Muscle of back (tissue), 11 donors: Measurements from ENCODE around the gene CD300C. TPM values are rescaled to one million over a fixed set of nuclear protein-coding genes. Genes with fewer than 3 reads are reported as not detected.
"Not testable (repeated sequence)": the region's sequence is repeated elsewhere in the genome, so short reads cannot be mapped to it uniquely, and the experiment has no call there.

Source experiments
- DNase-seq, 3 donors: peaks; one replicate each; pipeline versions ENCODE4 v3.0.0 to v3.0.0-alpha.2; 2013
- polyA plus RNA-seq, 10 donors: library from polyadenylated mRNA; unstranded; fragments of 120-200 nt; gene quantifications; one replicate each; pipeline ENCODE4 v1.2.1, GENCODE V29; 2013; ENCODE audit not compliant: insufficient read length in 10 of 10

CD300C gene
- polyA plus RNA-seq, 10 donors: 0.34 to 1.1 (median 0.48) TPM; not detected in 1

- DNase-seq: no peak
Measured at GRCh38 chr17:74563358-74563757, 17.4 kb upstream of the CD300C start.

GRCh38 chr17:74561586-74561985 lies 15.7 kb upstream of the CD300C start:
- no peak for DNase-seq

- DNase-seq: no peak
Measured at GRCh38 chr17:74558882-74559519, 13.1 kb upstream of the CD300C start.

DNA sequence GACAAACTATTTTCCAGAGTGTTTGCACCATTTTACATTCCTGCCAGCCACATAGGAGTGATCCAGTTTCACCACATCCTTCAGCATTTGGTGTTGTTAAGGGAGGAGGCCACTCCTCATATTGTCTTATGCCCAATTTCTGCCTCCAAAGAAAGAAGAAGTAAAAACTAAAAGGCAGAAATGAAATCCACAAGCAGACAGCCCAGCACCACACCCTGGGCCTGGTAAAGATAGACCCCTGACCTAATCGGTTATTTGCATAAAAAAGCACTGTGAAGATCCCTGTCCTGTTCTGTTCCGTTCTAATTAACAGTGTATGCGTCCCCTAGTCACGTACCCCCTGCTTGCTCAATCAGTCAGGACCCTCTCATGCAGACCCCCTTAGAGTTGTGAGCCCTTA lies 12.5 kb upstream of the CD300C start:
- not testable (repeated sequence) for DNase-seq

DNA sequence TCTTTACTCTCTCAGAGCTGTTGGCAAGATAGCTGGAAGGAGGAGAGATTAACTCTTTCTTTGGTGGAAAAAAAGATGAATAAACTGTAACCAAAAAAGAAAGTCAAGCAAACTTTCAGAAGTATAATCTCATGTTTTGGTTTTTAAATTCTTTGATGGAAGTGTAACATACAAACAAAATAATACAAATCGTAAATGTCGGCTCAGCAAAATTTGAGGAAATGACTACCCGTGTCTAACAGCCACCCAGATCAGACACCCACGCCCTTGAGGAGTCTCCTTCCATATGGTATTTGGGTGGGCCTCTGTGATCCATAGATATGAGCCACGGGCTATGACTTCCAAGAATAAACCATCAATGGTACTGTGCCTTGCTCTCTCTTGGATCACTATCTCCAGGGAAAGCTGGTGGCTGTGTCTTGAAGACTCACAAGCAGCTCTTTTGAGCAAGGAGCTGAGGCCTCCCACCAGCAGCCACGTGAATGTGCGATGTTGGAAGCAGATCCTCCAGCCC lies 9.6 kb upstream of the CD300C start:
- DNase-seq: no peak

DNA sequence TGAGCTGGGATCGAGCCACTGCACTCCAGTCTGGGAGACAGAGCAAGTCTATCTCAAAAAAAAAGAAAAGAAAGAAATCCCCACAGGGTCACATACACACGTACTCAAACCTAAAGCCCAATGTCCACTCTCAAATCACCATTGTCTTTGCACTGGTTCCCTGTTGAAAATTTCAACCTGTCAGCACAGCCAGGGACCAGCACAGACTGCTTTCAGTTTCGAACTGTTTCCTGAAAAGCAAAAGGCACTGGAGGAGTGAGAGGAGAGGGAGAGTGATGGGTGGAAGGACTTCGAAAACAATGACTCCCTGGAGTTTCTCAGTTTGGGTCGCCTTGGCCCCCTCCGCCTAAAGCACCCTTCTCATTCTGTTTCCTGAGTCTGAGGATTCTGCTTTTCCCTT lies 9.0 kb upstream of the CD300C start:
- no peak for DNase-seq

DNA sequence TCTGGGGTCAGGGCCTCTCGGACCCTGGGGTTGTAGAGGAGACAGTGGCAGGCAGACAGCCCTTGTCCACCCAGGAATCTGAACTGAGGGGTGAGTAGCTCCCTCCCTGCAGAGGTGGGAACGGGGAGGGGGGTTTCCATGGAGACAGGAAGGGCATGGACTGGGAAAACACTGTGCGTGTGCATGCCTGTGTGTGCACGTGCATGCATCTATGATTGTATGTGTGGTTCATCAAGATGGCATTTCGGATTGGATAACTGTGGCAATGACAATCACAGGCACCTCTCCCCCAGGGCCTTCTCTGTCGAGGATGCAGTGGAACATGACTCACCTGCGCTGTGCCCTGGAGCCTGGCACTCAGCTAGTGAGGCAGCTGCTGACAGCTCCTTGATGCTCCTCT lies 6.1 kb upstream of the CD300C start:
- no peak for DNase-seq

GRCh38 chr17:74550602-74551001 lies 4.7 kb upstream of the CD300C start:
- DNase-seq: no peak

GRCh38 chr17:74549343-74549742 lies 3.4 kb upstream of the CD300C start:
- DNase-seq: no peak

GRCh38 chr17:74547736-74548135 lies 1.8 kb upstream of the CD300C start:
- no peak for DNase-seq

DNA sequence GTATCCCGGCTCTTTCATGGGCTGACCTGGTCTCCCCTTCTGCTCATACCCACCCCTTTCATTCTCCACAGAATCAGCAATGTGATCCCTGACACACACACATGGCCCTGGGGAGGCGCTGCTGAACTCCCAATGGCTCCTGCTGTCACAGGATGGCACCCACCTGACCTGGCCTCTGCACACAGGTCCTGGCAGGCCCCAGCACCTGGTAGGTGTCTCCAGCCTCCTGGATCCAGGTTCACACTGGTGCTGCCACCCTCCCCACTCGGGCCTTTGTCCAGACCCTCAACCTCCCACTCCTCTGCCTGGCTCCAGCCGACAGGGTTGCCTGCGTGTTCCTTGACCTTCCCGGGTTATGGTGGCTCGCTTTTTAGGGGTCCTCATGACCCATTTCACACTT lies 1.3 kb upstream of the CD300C start:
- no peak for DNase-seq

- DNase-seq: no peak
Measured at GRCh38 chr17:74546586-74546985, 671 bp upstream of the CD300C start.

- no peak for DNase-seq
Measured at GRCh38 chr17:74544991-74545842, 698 bp downstream of the CD300C start.

GRCh38 chr17:74543891-74544760 lies 1.8 kb downstream of the CD300C start:
- no peak for DNase-seq

GRCh38 chr17:74543406-74543805 lies 2.5 kb downstream of the CD300C start:
- no peak for DNase-seq

DNA sequence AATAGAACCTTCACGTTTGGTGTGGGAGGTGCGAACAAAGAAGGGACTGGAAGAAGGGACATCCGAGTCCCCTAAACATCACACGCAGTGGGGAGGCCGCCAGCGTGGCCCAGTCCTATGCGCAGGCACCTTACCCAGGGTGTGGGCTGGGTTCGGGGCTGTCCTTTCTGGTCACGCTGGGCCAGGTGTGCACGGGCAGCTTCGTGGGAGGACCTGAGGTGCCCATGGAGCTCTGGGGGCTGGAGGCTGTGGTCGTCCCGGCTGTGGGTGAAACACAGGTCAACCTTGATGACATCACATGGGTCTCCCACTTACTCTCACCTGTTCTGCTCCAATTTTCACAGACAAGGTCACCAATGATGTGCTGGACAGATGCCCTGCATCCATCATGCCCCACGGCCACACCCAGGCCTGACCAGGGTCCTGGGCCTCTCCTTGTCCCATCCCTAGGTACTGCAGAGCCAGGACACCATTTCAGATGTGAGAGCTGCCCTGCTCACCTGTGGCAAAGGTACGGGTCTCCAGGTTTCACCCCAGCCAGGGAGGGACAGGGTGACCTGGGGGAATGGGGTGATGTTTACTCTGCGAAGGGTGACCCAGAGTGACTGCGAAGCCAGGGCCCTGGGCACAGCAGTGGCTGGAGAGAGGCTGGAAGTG lies 3.1 kb downstream of the CD300C start:
- no peak for DNase-seq

GRCh38 chr17:74542166-74542565 lies 3.7 kb downstream of the CD300C start:
- DNase-seq: no peak

GRCh38 chr17:74541176-74542111 lies 4.5 kb downstream of the CD300C start:
- no peak for DNase-seq

GRCh38 chr17:74539281-74539820 lies 6.6 kb downstream of the CD300C start:
- no peak for DNase-seq

- no peak for DNase-seq
Measured at GRCh38 chr17:74536890-74537289, 9.0 kb downstream of the CD300C start.
